SK-N-SH (cell line): ENCODE data around the gene TADA2B. TPM values are rescaled to one million over a fixed set of nuclear protein-coding genes. Genes with fewer than 3 reads are reported as not detected.

ENCODE experiments used
- CTCF ChIA-PET: fragments of 300-600, 350-600 bp; formaldehyde crosslinking; extraction: SDS; loops from one replicate; lab custom pipeline; 2021; lab: Yijun Ruan, JAX
- POLR2A ChIA-PET: fragments of 350-600 bp; sonication (Branson Sonifier 250); formaldehyde crosslinking; extraction: SDS; loops from one replicate; lab custom pipeline; 2020; ENCODE audit warnings: antibody characterized with exemption, inconsistent platforms; lab: Yijun Ruan, JAX
- DNase-seq: peaks from one replicate; pipeline ENCODE4 v3.0.0; 2012
- H2AFZ ChIP-seq: fragments of 200-600 bp; sonication (generic); 2 replicates; pipeline ENCODE4 v1.8.1; 2016; ENCODE audit warnings: antibody characterized with exemption, mild to moderate bottlenecking, low read depth
- H3F3A ChIP-seq: fragments of 200-600 bp; sonication (generic); replicated peaks from 2 replicates; pipeline ENCODE3; 2016; ENCODE audit warnings: antibody characterized with exemption, mild to moderate bottlenecking; ENCODE audit not compliant: insufficient read depth
- H3K27ac ChIP-seq, 2 experiments: fragments of 200-500 bp in 1 of 2; fragments of 200-600 bp in 1 of 2; sonication (Bioruptor generic) in 1 of 2; sonication (generic), shearing (Covaris generic) in 1 of 2; 2 replicates each; pipeline versions ENCODE4 v1.5.1 to v1.6.1; 2014 to 2016; ENCODE audit warnings: low read depth in 2 of 2, inconsistent platforms in 1 of 2, low read length in 1 of 2, mild to moderate bottlenecking in 1 of 2, mixed read lengths in 1 of 2
- H3K27me3 ChIP-seq: fragments of 200-600 bp; sonication (generic), shearing (Covaris generic); 2 replicates; pipeline ENCODE4 v1.6.1; 2016; ENCODE audit warnings: mixed run types; ENCODE audit not compliant: insufficient read depth
- H3K36me3 ChIP-seq, 2 experiments: fragments of 200-500 bp in 1 of 2; fragments of 200-600 bp in 1 of 2; sonication (Bioruptor generic) in 1 of 2; sonication (generic) in 1 of 2; replicated peaks in 1 of 2; 2 replicates each; pipeline versions ENCODE3 to v1.5.1; 2014 to 2016; ENCODE audit warnings: low read length in 1 of 2, mild to moderate bottlenecking in 1 of 2; ENCODE audit not compliant: insufficient read depth in 2 of 2, control insufficient read depth in 1 of 2
- H3K4me1 ChIP-seq, 2 experiments: fragments of 200-500 bp in 1 of 2; fragments of 200-600 bp in 1 of 2; sonication (Bioruptor generic) in 1 of 2; sonication (generic), shearing (Covaris generic) in 1 of 2; 2 replicates each; pipeline versions ENCODE4 v1.5.1 to v1.6.1; 2014 to 2016; ENCODE audit warnings: low read depth in 1 of 2, low read length in 1 of 2, mixed run types in 1 of 2; ENCODE audit not compliant: insufficient read depth in 2 of 2, control insufficient read depth in 1 of 2
- H3K4me2 ChIP-seq: fragments of 200-600 bp; sonication (generic), shearing (Covaris generic); 2 replicates; pipeline ENCODE4 v1.6.1; 2017; ENCODE audit warnings: mixed run types
- H3K4me3 ChIP-seq, 2 experiments: fragments of 200-500 bp in 1 of 2; fragments of 200-600 bp in 1 of 2; sonication (Bioruptor generic) in 1 of 2; sonication (generic), shearing (Covaris generic) in 1 of 2; 2 replicates each; pipeline versions ENCODE4 v1.5.1 to v1.8.1; 2014 to 2016; ENCODE audit warnings: low read depth in 2 of 2, inconsistent platforms in 1 of 2, low read length in 1 of 2, mild to moderate bottlenecking in 1 of 2, mixed read lengths in 1 of 2, moderate library complexity in 1 of 2
- H3K79me2 ChIP-seq: fragments of 200-600 bp; sonication (generic); 2 replicates; pipeline ENCODE4 v1.8.1; 2017; ENCODE audit warnings: mild to moderate bottlenecking; ENCODE audit not compliant: insufficient read depth
- H3K9ac ChIP-seq: fragments of 200-600 bp; sonication (generic); 2 replicates; pipeline ENCODE4 v1.6.1; 2017; ENCODE audit warnings: mixed run types
- H3K9me2 ChIP-seq: fragments of 200-600 bp; sonication (generic); 2 replicates; pipeline ENCODE4 v1.6.1; 2017; ENCODE audit warnings: mixed run types
- H3K9me3 ChIP-seq: fragments of 200-600 bp; sonication (generic); 2 replicates; pipeline ENCODE4 v1.6.1; 2017; ENCODE audit warnings: mixed run types, mild to moderate bottlenecking, moderate library complexity
- H4K20me1 ChIP-seq: fragments of 200-600 bp; sonication (generic); 2 replicates; pipeline ENCODE4 v1.6.1; 2017; ENCODE audit warnings: mild to moderate bottlenecking, mixed run types; ENCODE audit not compliant: insufficient read depth
- CHD2 ChIP-seq: fragments of 150-350 bp; IDR thresholded peaks from 2 replicates; pipeline ENCODE4 v1.6.1; 2018; ENCODE audit warnings: low read length; ENCODE audit not compliant: partially characterized antibody
- EP300 ChIP-seq, 2 experiments: IDR thresholded peaks; 2 replicates each; pipeline versions ENCODE4 v1.4.0 to v1.6.1; 2012; ENCODE audit warnings: borderline replicate concordance in 1 of 2, low read depth in 1 of 2, low read length in 1 of 2
- EZH2phosphoT487 ChIP-seq: fragments of 200-600 bp; sonication (generic); IDR thresholded peaks from 2 replicates; pipeline ENCODE4 v1.6.1; 2017; ENCODE audit warnings: low read depth, mixed run types, mild to moderate bottlenecking, antibody characterized with exemption, moderate library complexity, borderline replicate concordance
- FOSL2 ChIP-seq: IDR thresholded peaks from 2 replicates; pipeline ENCODE4 v1.4.0; 2012; ENCODE audit warnings: low read depth, mild to moderate bottlenecking, moderate library complexity, borderline replicate concordance
- FOXM1 ChIP-seq: IDR thresholded peaks from 2 replicates; pipeline ENCODE4 v1.4.0; 2012; ENCODE audit warnings: low read depth, mild to moderate bottlenecking
- GABPA ChIP-seq: IDR thresholded peaks from 2 replicates; pipeline ENCODE4 v1.4.0; 2012; ENCODE audit warnings: low read depth, mild to moderate bottlenecking
- GATA2 ChIP-seq: sonication (generic); formaldehyde crosslinking; IDR thresholded peaks from 2 replicates; pipeline ENCODE4 v1.5.0; 2020; ENCODE audit warnings: mild to moderate bottlenecking, missing genetic modification reagents
- MEF2A ChIP-seq: IDR thresholded peaks from 2 replicates; pipeline ENCODE4 v1.4.0; 2012; ENCODE audit warnings: low read depth, borderline replicate concordance
- NFIC ChIP-seq: IDR thresholded peaks from 2 replicates; pipeline ENCODE4 v1.4.0; 2012; ENCODE audit warnings: borderline replicate concordance
- RAD21 ChIP-seq: IDR thresholded peaks from 2 replicates; pipeline ENCODE4 v1.6.1; 2012; ENCODE audit warnings: mild to moderate bottlenecking, low read length
- RCOR1 ChIP-seq: fragments of 150-350 bp; IDR thresholded peaks from 2 replicates; pipeline ENCODE4 v1.6.1; 2017; ENCODE audit warnings: antibody characterized with exemption, low read length
- RFX5 ChIP-seq: IDR thresholded peaks from 2 replicates; pipeline ENCODE4 v1.6.1; 2012; ENCODE audit warnings: mild to moderate bottlenecking, improper control_type of control experiment, low read length
- RXRA ChIP-seq: IDR thresholded peaks from 2 replicates; pipeline ENCODE4 v1.4.0; 2012; ENCODE audit warnings: low read depth, mild to moderate bottlenecking, borderline replicate concordance
- TCF12 ChIP-seq: IDR thresholded peaks from 2 replicates; pipeline ENCODE4 v1.4.0; 2012
- WGBS: methylation state at CpG from one replicate; pipeline ENCODE4 v1.1.6; 2017; ENCODE audit warnings: low lambda C conversion rate; 5-methylcytosine and 5-hydroxymethylcytosine counted together
- polyA plus RNA-seq, 3 experiments: library from polyadenylated mRNA; depleted of rRNA; stranded (reverse); fragments of >200 nt; gene quantifications; 2 replicates each; pipeline ENCODE4 v1.2.3, GENCODE V29; 2012
- TF ChIP-seq, protein P1 (sequence below): IDR thresholded peaks from 2 replicates; pipeline ENCODE4 v1.6.1; 2012; ENCODE audit warnings: mild to moderate bottlenecking, low read depth, low read length, moderate library complexity
- TF ChIP-seq, protein P2 (sequence below): IDR thresholded peaks from 2 replicates; pipeline ENCODE4 v1.4.0; 2012; ENCODE audit warnings: low read depth, borderline replicate concordance
- TF ChIP-seq, protein P3 (sequence below): IDR thresholded peaks from 2 replicates; pipeline ENCODE4 v1.4.0; 2012; ENCODE audit warnings: low read depth
- TF ChIP-seq, protein P4 (sequence below): fragments of 150-350 bp; IDR thresholded peaks from 2 replicates; pipeline ENCODE4 v1.6.1; 2017; ENCODE audit warnings: antibody characterized with exemption, low read length, low read depth, borderline replicate concordance
- TF ChIP-seq, protein P5 (sequence below): fragments of 150-350 bp; IDR thresholded peaks from 2 replicates; pipeline ENCODE4 v1.6.1; 2016; ENCODE audit warnings: mild to moderate bottlenecking, low read depth, low read length
- TF ChIP-seq, protein P6 (sequence below): IDR thresholded peaks from 2 replicates; pipeline ENCODE4; 2012

TADA2B gene
- polyA plus RNA-seq, 1 of the 3 experiments (the other 2 are of a cell fraction), result 8.0 TPM

DNA sequence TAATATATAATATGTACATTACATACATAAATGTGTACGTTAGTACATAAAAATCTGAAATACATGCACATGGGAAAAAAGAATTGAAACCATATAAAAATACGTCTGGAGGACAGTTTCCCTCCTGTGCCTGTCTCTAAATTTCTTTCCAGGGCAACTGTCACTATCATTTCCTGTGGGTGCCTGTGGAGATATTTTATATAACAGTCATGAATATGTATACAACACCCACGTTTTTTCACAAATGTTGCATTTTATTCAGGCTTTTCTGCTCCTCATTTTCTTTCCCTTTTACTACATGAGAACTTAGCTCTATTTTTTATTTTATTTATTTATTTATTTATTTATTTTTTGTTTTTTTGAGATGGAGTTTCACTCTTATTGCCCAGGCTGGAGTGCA is 48.9 kb downstream of the TADA2B start:
- Histone ChIP-seq H3K4me3 (no peak overlapping the region), H3K4me2 (no peak overlapping the region), H3F3A (no peaks in the 10 kb centered on the region), H3K9ac (no peak overlapping the region), H3K79me2 (no peaks in the 10 kb centered on the region), H3K9me3 (no peaks in the 10 kb centered on the region), H3K27me3 (no peaks in the 10 kb centered on the region; the same call in 1 of the 2 replicates), H3K4me1 (peaks cover 0 to 2% of the 10 kb centered on the region in 2 experiments; a peak in 1 of 4 replicates), H2AFZ (no peak overlapping the region), H4K20me1 (no peaks in the 10 kb centered on the region), H3K36me3 (no peaks in the 10 kb centered on the region), H3K9me2 (no peaks in the 10 kb centered on the region), H3K27ac (no peak overlapping the region)
- POLR2A ChIA-PET, result no interaction called here
- CTCF ChIA-PET, result interaction anchor here (0.9 to 1.0 kb wide), 2 partner anchors 10 kb away, joined by 3 read pairs; no protein-coding TSS in a partner anchor
- TF ChIP-seq MEF2A (no peak), GABPA (no peak), RXRA (no peak), RFX5 (no peak), NFIC (no peak), EZH2phosphoT487 (no peak), RCOR1 (no peak), EP300 (IDR thresholded peaks at IDR 0.05; ENCODE audit: borderline replicate concordance in 1 of 2, low read depth in 1 of 2, low read length in 1 of 2) (no peak), GATA2 (CRISPR knock-in tag) (no peak), FOSL2 (no peak), CHD2 (no peak), RAD21 (no peak), FOXM1 (no peak), TCF12 (no peak)
- TF ChIP-seq, protein P1, sequence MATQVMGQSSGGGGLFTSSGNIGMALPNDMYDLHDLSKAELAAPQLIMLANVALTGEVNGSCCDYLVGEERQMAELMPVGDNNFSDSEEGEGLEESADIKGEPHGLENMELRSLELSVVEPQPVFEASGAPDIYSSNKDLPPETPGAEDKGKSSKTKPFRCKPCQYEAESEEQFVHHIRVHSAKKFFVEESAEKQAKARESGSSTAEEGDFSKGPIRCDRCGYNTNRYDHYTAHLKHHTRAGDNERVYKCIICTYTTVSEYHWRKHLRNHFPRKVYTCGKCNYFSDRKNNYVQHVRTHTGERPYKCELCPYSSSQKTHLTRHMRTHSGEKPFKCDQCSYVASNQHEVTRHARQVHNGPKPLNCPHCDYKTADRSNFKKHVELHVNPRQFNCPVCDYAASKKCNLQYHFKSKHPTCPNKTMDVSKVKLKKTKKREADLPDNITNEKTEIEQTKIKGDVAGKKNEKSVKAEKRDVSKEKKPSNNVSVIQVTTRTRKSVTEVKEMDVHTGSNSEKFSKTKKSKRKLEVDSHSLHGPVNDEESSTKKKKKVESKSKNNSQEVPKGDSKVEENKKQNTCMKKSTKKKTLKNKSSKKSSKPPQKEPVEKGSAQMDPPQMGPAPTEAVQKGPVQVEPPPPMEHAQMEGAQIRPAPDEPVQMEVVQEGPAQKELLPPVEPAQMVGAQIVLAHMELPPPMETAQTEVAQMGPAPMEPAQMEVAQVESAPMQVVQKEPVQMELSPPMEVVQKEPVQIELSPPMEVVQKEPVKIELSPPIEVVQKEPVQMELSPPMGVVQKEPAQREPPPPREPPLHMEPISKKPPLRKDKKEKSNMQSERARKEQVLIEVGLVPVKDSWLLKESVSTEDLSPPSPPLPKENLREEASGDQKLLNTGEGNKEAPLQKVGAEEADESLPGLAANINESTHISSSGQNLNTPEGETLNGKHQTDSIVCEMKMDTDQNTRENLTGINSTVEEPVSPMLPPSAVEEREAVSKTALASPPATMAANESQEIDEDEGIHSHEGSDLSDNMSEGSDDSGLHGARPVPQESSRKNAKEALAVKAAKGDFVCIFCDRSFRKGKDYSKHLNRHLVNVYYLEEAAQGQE, result no peak
- TF ChIP-seq, protein P2, sequence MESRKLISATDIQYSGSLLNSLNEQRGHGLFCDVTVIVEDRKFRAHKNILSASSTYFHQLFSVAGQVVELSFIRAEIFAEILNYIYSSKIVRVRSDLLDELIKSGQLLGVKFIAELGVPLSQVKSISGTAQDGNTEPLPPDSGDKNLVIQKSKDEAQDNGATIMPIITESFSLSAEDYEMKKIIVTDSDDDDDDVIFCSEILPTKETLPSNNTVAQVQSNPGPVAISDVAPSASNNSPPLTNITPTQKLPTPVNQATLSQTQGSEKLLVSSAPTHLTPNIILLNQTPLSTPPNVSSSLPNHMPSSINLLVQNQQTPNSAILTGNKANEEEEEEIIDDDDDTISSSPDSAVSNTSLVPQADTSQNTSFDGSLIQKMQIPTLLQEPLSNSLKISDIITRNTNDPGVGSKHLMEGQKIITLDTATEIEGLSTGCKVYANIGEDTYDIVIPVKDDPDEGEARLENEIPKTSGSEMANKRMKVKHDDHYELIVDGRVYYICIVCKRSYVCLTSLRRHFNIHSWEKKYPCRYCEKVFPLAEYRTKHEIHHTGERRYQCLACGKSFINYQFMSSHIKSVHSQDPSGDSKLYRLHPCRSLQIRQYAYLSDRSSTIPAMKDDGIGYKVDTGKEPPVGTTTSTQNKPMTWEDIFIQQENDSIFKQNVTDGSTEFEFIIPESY, result no peak
- TF ChIP-seq, protein P3, sequence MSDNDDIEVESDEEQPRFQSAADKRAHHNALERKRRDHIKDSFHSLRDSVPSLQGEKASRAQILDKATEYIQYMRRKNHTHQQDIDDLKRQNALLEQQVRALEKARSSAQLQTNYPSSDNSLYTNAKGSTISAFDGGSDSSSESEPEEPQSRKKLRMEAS, result no peak
- TF ChIP-seq, protein P4, sequence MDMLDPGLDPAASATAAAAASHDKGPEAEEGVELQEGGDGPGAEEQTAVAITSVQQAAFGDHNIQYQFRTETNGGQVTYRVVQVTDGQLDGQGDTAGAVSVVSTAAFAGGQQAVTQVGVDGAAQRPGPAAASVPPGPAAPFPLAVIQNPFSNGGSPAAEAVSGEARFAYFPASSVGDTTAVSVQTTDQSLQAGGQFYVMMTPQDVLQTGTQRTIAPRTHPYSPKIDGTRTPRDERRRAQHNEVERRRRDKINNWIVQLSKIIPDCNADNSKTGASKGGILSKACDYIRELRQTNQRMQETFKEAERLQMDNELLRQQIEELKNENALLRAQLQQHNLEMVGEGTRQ, result no peak
- TF ChIP-seq, protein P5, sequence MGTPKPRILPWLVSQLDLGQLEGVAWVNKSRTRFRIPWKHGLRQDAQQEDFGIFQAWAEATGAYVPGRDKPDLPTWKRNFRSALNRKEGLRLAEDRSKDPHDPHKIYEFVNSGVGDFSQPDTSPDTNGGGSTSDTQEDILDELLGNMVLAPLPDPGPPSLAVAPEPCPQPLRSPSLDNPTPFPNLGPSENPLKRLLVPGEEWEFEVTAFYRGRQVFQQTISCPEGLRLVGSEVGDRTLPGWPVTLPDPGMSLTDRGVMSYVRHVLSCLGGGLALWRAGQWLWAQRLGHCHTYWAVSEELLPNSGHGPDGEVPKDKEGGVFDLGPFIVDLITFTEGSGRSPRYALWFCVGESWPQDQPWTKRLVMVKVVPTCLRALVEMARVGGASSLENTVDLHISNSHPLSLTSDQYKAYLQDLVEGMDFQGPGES, result no peak
- TF ChIP-seq, protein P6, sequence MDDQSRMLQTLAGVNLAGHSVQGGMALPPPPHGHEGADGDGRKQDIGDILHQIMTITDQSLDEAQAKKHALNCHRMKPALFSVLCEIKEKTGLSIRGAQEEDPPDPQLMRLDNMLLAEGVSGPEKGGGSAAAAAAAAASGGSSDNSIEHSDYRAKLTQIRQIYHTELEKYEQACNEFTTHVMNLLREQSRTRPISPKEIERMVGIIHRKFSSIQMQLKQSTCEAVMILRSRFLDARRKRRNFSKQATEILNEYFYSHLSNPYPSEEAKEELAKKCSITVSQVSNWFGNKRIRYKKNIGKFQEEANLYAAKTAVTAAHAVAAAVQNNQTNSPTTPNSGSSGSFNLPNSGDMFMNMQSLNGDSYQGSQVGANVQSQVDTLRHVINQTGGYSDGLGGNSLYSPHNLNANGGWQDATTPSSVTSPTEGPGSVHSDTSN, result no peak
- DNase-seq, result no peak
- WGBS, result 37% methylated on average over 3 of the region's 3 CpGs
